Kidney glomerular epithelial cell (primary cell): Measurements from ENCODE around the gene DYNLL1.
"Not testable (repeated sequence)": the region's sequence is repeated elsewhere in the genome, so short reads cannot be mapped to it uniquely, and the experiment has no call there.

Experiments used
- DNase-seq: peaks from one replicate; lab custom pipeline; 2025; lab: John Stamatoyannopoulos, UW

Gene DYNLL1

DNA sequence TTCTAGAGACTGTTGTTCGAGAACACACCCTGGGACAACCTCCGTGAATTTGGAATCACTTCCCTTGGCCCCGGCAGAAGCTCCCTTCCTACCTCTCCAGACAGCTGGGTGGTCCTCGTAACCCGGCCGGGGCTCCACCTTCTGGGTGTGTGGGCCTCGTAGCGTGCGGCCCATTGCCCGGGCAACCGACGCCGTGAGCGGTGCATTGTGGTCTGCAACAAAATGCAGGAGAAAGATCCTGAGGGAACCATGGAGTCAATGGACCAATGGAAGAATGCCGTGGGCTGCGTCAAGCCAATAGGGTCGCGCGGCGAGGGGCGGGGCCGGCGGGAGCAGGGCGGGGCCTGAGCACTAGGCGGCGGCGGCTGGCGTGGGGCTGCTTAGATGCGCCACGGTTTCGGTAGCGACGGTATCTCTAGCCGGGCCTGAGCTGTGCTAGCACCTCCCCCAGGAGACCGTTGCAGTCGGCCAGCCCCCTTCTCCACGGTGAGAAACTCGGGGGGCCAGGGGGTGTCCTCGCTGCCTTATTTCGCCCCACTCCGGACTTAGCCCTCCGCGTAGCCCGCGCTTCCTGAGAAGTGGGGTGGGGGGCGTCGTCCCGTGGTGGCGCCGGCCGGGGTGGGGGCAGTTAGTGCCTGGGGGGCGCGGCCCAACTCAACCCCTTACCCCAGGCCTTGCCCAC lies at the start of gene DYNLL1:
Gene DYNLL1, plus strand, starts transcription at position 383 of the 682 bp plus-strand sequence. CDS start 309 bp downstream, outside the sequence.
- peak; percentile 87 for DNase-seq

DNA sequence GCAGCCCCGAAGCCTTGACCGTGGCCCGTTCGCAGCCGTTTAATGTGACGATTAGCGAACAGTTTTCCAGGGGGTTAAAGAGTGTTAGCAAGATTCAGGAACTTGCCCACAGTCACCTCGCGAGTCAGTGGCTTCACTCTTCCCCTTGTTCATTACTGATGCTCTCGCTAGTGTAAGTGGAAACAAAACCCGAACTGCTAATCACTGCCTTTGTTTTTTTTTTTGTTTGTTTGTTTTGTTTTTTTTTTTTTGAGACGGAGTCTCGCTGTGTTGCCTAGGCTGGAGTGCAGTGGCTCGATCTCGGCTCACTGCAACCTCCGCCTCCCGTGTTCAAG lies 49.1 kb upstream of the DYNLL1 start:
- not testable (repeated sequence) for DNase-seq

DNA sequence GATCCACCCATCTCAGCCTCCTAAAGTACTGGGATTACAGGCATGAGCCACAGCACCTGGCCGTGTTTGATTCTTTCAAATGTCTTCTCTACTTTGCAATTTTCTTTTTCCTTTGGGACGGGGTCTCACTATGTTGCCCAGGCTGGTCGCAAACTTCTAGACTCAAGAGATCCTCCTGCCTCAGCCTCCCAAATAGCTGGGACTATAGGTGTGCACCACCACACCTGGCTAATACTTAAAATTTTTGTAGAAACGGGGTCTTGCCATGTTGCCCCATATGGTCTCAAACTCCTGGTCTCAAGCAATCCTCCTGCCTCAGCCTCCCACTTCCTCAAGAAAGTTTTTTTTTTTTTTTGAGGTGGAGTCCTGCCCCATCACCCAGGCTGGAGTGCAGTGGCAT lies 47.9 kb upstream of the DYNLL1 start:
- no peak for DNase-seq

- not testable (repeated sequence) for DNase-seq
These were observed 43.4 kb upstream of the DYNLL1 start for GRCh38 chr12:120452524-120452923.

- no peak for DNase-seq
These were observed 42.7 kb upstream of the DYNLL1 start for GRCh38 chr12:120453060-120453750.

GRCh38 chr12:120453977-120454376 lies 41.9 kb upstream of the DYNLL1 start:
- DNase-seq = peak; percentile 7

DNA sequence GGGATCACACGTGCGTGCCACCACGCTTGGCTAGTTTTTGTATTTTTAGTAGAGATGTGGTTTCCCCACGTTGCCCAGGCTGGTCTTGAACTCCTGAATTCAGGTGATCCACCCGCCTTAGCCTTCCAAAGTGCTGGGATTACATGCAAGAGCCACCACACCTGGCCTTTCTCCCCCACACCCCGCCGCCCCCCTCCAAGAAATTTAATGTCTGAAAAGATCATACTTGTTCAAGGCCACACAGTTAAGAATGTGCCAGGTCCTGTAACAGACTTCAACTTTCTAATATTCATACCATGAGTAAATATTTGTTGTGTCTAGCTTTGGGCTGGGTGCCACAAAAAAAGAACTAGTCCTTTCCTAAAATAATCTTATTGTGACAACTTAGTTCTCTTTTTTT lies 40.6 kb upstream of the DYNLL1 start:
- no peak for DNase-seq

GRCh38 chr12:120457133-120457532 lies 38.8 kb upstream of the DYNLL1 start:
- no peak for DNase-seq

DNA sequence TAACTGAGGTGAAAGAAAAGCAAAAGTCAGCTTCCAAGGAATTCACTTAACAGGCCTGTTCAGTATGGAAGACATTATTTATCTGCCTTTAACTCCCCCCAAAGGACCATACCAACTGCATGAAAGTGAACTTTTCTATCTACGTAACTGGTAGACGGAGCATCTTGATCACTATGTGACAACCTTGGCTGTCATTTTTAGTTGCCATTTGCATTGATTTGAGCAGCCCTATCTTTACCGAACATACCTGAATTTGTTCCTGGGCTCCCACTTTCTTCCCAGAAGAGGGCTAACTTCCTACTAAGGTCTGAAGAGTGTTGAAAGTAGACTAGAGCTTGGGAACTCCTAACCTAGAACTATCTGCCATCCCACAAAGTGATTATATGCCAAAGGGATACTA lies 35.8 kb upstream of the DYNLL1 start:
- DNase-seq = no peak

- DNase-seq = no peak
These were observed 33.7 kb upstream of the DYNLL1 start for GRCh38 chr12:120462099-120462640.

- DNase-seq = no peak
These were observed 32.2 kb upstream of the DYNLL1 start for GRCh38 chr12:120463712-120464111.

GRCh38 chr12:120465756-120466155 lies 30.2 kb upstream of the DYNLL1 start:
- DNase-seq = no peak

- no peak for DNase-seq
These were observed 29.2 kb upstream of the DYNLL1 start for GRCh38 chr12:120466560-120467315.

- no peak for DNase-seq
These were observed 28.5 kb upstream of the DYNLL1 start for GRCh38 chr12:120467439-120467838.

DNA sequence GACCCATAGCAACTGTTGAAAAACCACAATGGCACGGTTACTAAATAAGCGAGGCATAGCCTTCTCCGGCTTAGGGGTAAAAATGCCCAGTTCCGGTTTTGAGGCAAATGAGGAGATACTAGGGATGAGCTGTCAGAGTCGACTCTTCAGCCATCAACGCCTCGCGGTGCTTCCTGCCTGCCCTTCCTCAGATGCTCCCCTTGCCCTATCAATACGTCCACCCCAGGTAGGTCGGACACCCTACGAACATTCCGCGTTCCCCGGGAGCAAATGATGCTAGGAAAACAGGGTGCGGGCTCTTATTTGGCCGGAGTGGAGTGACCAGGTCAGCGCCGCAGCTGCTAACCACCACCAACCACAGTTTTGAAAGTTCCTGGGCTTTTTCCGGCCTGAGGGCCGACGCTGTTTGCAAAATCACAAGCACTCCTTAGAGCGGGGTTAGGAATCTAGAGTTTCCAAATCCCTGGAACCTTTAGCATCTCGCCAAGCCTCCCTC lies 27.5 kb upstream of the DYNLL1 start:
- DNase-seq = peak; percentile 41

GRCh38 chr12:120468821-120469449 lies 27.0 kb upstream of the DYNLL1 start:
- DNase-seq = no peak

GRCh38 chr12:120469450-120470149 lies 26.3 kb upstream of the DYNLL1 start, which contains the start of gene SRSF9:
SRSF9 (minus strand) TSS chr12:120469748; CDS start chr12:120469609, 139 bp downstream.
- DNase-seq = peak; percentile 87

- DNase-seq = no peak
These were observed 25.6 kb upstream of the DYNLL1 start for GRCh38 chr12:120470150-120470784.

DNA sequence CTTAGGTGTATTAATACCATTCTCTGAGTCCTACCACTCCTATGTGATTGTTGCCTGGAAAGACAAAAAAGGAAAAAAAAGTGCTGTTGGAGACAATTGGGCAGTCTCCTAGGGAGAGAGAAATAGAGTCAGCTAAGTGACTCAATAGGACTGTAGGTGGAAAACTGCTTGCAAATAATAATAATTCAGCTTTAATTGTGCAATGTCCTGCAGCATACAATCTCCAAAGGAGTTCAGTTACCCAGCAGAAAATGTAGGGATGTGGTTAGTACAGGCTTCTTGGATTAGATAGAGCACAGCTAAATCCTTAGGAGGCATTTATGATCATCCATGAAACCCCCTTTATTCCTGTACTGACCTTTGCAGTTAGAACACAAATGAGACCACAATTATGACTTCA lies 23.4 kb upstream of the DYNLL1 start:
- no peak for DNase-seq

DNA sequence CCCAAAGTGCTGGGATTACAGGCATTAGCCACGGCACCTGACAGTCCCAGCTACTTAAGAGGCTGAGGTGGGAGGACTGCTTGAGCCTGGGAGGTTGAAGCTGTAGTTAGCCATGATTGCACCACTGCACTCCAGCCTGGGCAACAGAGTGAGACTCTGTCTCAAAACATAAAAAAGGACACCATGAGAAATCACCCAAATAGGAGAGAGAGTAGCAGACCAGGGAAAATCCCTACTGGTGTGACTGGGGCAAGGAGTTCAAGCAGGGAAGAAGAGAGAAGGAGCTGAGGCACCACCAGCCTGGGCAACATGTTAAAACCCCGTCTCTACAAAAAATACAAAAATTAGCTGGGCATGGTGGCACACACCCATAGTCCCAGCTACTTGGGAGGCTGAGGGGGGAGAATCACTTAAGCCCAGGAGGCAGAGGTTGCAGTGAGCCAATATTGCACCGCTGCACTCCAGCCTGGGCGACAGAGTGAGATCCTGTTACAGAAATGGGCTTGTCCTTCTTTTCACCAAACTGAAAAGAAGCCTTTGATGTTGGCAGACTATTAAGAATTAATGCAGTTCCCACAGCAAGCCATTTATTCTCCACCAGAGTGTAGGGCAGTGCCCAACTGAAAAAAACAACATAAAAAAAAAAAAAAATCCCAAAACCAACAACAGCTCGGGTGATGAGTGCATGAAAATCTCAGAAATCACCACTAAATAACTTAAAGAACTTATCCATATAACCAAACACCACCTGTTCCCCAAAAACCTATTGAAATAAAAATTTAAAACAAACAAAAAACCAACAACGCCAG lies 21.9 kb upstream of the DYNLL1 start:
- DNase-seq = no peak
